Stomach (tissue), 9 donors: Measurements from ENCODE around the gene CRADD. TPM values are rescaled to one million over a fixed set of nuclear protein-coding genes. Genes with fewer than 3 reads are reported as not detected.

Source experiments
- DNase-seq, 2 donors: peaks; one replicate each; pipeline versions ENCODE4 v3.0.0 to v3.0.0-alpha.2; 2013 to 2019
- H3K27ac ChIP-seq, 5 donors: fragments of 200-600 bp in 4 of 5; sonication (generic) in 4 of 5; one replicate each; pipeline ENCODE4 v1.5.1; 2013 to 2019; ENCODE audit warnings: mild to moderate bottlenecking in 1 of 5, moderate library complexity in 1 of 5
- H3K27me3 ChIP-seq, 3 donors: fragments of 200-600 bp; sonication (generic); one replicate each; pipeline ENCODE4 v1.5.1; 2017 to 2019; ENCODE audit warnings: mixed run types in 1 of 3
- H3K36me3 ChIP-seq, 4 donors: fragments of 200-600 bp; sonication (generic); 1 replicate in 3 of 4; 2 replicates in 1 of 4; pipeline ENCODE4 v1.5.1; 2016 to 2019
- H3K4me1 ChIP-seq, 4 donors: fragments of 200-600 bp; sonication (generic); one replicate each; pipeline ENCODE4 v1.5.1; 2016 to 2019
- H3K4me3 ChIP-seq, 4 donors: fragments of 200-600 bp; sonication (generic) in 3 of 4; one replicate each; pipeline ENCODE4 v1.5.1; 2016 to 2019; ENCODE audit warnings: mild to moderate bottlenecking in 1 of 4
- H3K9me3 ChIP-seq, 4 donors: fragments of 200-600 bp; sonication (generic); one replicate each; pipeline ENCODE4 v1.5.1; 2016 to 2019
- EP300 ChIP-seq: sonication (generic); formaldehyde crosslinking; IDR thresholded peaks from one replicate; pipeline ENCODE4 v1.6.1; 2017; ENCODE audit warnings: antibody characterized with exemption
- POLR2A ChIP-seq, 4 donors: fragments of 450-650 bp; IDR thresholded peaks; one replicate each; pipeline ENCODE4 v1.6.1; 2016; ENCODE audit warnings: antibody characterized with exemption in 4 of 4, control low read depth in 2 of 4, mild to moderate bottlenecking in 1 of 4, moderate library complexity in 1 of 4
- POLR2AphosphoS5 ChIP-seq, 3 donors: sonication (generic); formaldehyde crosslinking; IDR thresholded peaks; one replicate each; pipeline ENCODE4 v1.6.1; 2016; ENCODE audit warnings: antibody characterized with exemption in 3 of 3
- WGBS, 5 donors: extraction: QIAGEN DNeasy Blood & Tissue Kit in 3 of 5; methylation state at CpG; one replicate each; pipeline versions ENCODE4 v1.1.5 to v1.1.7; 2013 to 2018; 5-methylcytosine and 5-hydroxymethylcytosine counted together
- intact Hi-C: fragments of 100-400 bp; cut with DNase I; formaldehyde crosslinking; loops from one replicate; pipeline ENCODE4 v1.15.1; 2023; ENCODE audit warnings: low total_unique reads
- polyA plus RNA-seq, 3 donors: library from polyadenylated mRNA; stranded (reverse); fragments of 200-250 nt; gene quantifications; one replicate each; pipeline ENCODE4 v1.2.3, GENCODE V29; 2013
- total RNA-seq, 5 donors: library from RNA; depleted of rRNA; stranded (reverse); fragments of >200 nt; gene quantifications; one replicate each; pipeline versions ENCODE4 v1.1.0 to v1.2.3, GENCODE V29; 2014 to 2016
- TF ChIP-seq, protein P1 (sequence below), 7 experiments: fragments of 450-650 bp in 4 of 7; fragments of 200-600 bp in 3 of 7; sonication (generic) in 3 of 7; IDR thresholded peaks; one replicate each; pipeline ENCODE4 v1.5.1; 2016 to 2019; ENCODE audit warnings: antibody characterized with exemption in 7 of 7, control low read depth in 2 of 7, mild to moderate bottlenecking in 1 of 7
- donor health status: healthy with polysubstance abuse.
- donor health status: Bipolar disorder and iron deficiency.
- donor health status: healthy.

Gene CRADD
- total and polyA plus RNA-seq, 8 donors: 2.3 to 30.9 (median 17.1) TPM

- Histone ChIP-seq H3K4me3 (no peak overlapping the region), H3K9me3 (peaks cover 8 to 18% (median 14%) of the 10 kb centered on the region in 4 donors), H3K27me3 (no peaks in the 10 kb centered on the region), H3K27ac (no peak overlapping the region), H3K36me3 (peaks cover 0 to 12% (median 0%) of the 10 kb centered on the region in 4 donors), H3K4me1 (peaks cover 0 to 6% (median 3%) of the 10 kb centered on the region in 4 donors)
- intact Hi-C loops: no loop called here
- WGBS, 5 donors: 79 to 91% (median 86%) methylated on average over 7 of the region's 7 CpGs
- DNase-seq: no peak
- TF ChIP-seq EP300 (no peak), POLR2AphosphoS5 (IDR thresholded peaks at IDR 0.05) (no peak), POLR2A (IDR thresholded peaks at IDR 0.05) (no peak)
- TF ChIP-seq, protein P1, sequence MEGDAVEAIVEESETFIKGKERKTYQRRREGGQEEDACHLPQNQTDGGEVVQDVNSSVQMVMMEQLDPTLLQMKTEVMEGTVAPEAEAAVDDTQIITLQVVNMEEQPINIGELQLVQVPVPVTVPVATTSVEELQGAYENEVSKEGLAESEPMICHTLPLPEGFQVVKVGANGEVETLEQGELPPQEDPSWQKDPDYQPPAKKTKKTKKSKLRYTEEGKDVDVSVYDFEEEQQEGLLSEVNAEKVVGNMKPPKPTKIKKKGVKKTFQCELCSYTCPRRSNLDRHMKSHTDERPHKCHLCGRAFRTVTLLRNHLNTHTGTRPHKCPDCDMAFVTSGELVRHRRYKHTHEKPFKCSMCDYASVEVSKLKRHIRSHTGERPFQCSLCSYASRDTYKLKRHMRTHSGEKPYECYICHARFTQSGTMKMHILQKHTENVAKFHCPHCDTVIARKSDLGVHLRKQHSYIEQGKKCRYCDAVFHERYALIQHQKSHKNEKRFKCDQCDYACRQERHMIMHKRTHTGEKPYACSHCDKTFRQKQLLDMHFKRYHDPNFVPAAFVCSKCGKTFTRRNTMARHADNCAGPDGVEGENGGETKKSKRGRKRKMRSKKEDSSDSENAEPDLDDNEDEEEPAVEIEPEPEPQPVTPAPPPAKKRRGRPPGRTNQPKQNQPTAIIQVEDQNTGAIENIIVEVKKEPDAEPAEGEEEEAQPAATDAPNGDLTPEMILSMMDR (IDR thresholded peaks at IDR 0.05): no peak
Observed at GRCh38 chr12:93860668-93861373, 183.6 kb downstream of the CRADD start.

GRCh38 chr12:93862424-93862823 is 185.2 kb downstream of the CRADD start:
- Histone ChIP-seq H3K4me1 (peaks cover 0 to 4% (median 0%) of the 10 kb centered on the region in 4 donors), H3K27me3 (no peaks in the 10 kb centered on the region), H3K9me3 (peaks cover 10 to 31% (median 19%) of the 10 kb centered on the region in 4 donors), H3K4me3 (no peak overlapping the region), H3K27ac (no peak overlapping the region), H3K36me3 (peaks cover 0 to 12% (median 0%) of the 10 kb centered on the region in 4 donors)
- intact Hi-C loops: no loop called here
- no peak for DNase-seq
- WGBS, 5 donors: 95 to 100% (median 100%) methylated on average over 1 of the region's 1 CpG
- TF ChIP-seq, protein P1 (IDR thresholded peaks at IDR 0.05): no peak
- TF ChIP-seq POLR2A (IDR thresholded peaks at IDR 0.05): no peak
- TF ChIP-seq POLR2AphosphoS5 (IDR thresholded peaks at IDR 0.05): no peak

DNA sequence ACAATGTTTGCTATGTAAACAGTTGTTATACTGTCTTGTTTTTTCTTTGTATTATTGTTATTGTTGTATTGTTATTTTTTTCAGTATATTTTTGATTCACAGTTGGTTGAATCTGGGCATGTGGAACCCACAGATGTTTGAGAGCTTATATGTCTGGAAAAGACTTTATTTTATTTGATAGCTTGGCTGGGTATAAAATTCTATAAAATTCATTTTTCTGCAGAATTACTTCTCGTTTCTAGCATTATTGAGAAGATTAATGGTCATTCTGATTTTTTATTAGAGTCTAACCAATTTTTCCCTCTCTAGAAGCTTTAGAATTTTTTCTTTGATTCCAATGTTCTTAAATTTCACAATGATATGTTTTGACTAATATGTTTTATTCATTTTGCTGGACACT is 188.6 kb downstream of the CRADD start:
- no peak for TF ChIP-seq EP300
- Histone ChIP-seq H3K36me3 (peaks cover 0 to 12% (median 0%) of the 10 kb centered on the region in 4 donors), H3K4me1 (no peaks in the 10 kb centered on the region), H3K4me3 (no peak overlapping the region), H3K27me3 (no peaks in the 10 kb centered on the region), H3K9me3 (peaks cover 10 to 51% (median 25%) of the 10 kb centered on the region in 4 donors), H3K27ac (no peak overlapping the region)
- WGBS, 5 donors: 85 to 93% (median 91%) methylated on average over 1 of the region's 1 CpG
- intact Hi-C loops: no loop called here
- no peak for DNase-seq

GRCh38 chr12:93868771-93869170 is 191.6 kb downstream of the CRADD start:
- no peak for TF ChIP-seq POLR2A (IDR thresholded peaks at IDR 0.05)
- TF ChIP-seq POLR2AphosphoS5 (IDR thresholded peaks at IDR 0.05): no peak
- TF ChIP-seq, protein P1 (IDR thresholded peaks at IDR 0.05): no peak
- TF ChIP-seq EP300: no peak
- intact Hi-C loops: no loop called here
- Histone ChIP-seq H3K36me3 (peaks cover 0 to 12% (median 0%) of the 10 kb centered on the region in 4 donors), H3K27ac (no peak overlapping the region), H3K4me1 (no peaks in the 10 kb centered on the region), H3K4me3 (no peak overlapping the region), H3K27me3 (no peaks in the 10 kb centered on the region), H3K9me3 (peaks cover 11 to 77% (median 43%) of the 10 kb centered on the region in 4 donors)
- DNase-seq: peak in 1 of 2 donors; percentile 48
